Caco-2 (cell line): ENCODE data around the gene RACK1. TPM values are rescaled to one million over a fixed set of nuclear protein-coding genes. Genes with fewer than 3 reads are reported as not detected.
A peak's percentile ranks its signal among the peaks of the same experiment; 100 is the strongest.
"Not testable (repeated sequence)": the region's sequence is repeated elsewhere in the genome, so short reads cannot be mapped to it uniquely, and the experiment has no call there.

Source experiments
- BruUV-seq: library from RNA; stranded (reverse); fragments of 400-500 nt; replicated peaks from 2 replicates; lab custom pipeline; 2021; lab: Mats Ljungman, UMichigan
- CTCF ChIA-PET: fragments of 300-600 bp; sonication (Branson Sonifier 250); formaldehyde crosslinking; loops from one replicate; lab custom pipeline; 2022; ENCODE audit warnings: antibody characterized with exemption; lab: Charles Lee
- POLR2A ChIA-PET: fragments of 300-600 bp; sonication (Branson Sonifier 250); formaldehyde crosslinking; loops from one replicate; lab custom pipeline; 2022; ENCODE audit warnings: antibody characterized with exemption; lab: Charles Lee
- DNase-seq, 2 experiments: peaks; one replicate each; pipeline versions ENCODE4 v3.0.0 to v3.0.0-alpha.2; 2020 to 2022
- H3K27me3 ChIP-seq: replicated peaks from 2 replicates; pipeline ENCODE4 v1.6.0; 2011; ENCODE audit warnings: low read length; ENCODE audit not compliant: control insufficient read depth, insufficient read depth
- H3K36me3 ChIP-seq: 2 replicates; pipeline ENCODE4 v1.5.1; 2011; ENCODE audit warnings: low read length; ENCODE audit not compliant: control insufficient read depth, insufficient read depth
- H3K4me1 ChIP-seq: fragments of 250-450 bp; sonication (Bioruptor Pico); 2 replicates; pipeline ENCODE4 v1.5.1; 2020; ENCODE audit warnings: mild to moderate bottlenecking
- H3K4me3 ChIP-seq: 2 replicates; pipeline ENCODE4 v1.5.1; 2011; ENCODE audit warnings: low read depth, mild to moderate bottlenecking, control low read depth, low read length
- H3K9me3 ChIP-seq: fragments of 250-450 bp; sonication (Bioruptor Pico); 2 replicates; pipeline ENCODE4 v1.5.1; 2020; ENCODE audit warnings: mild to moderate bottlenecking, moderate library complexity
- H3K27ac Mint-ChIP-seq: one replicate; pipeline ENCODE4 v1.8.0; 2022; ENCODE audit warnings: mixed read lengths; ENCODE audit not compliant: unreplicated experiment
- H3K27me3 Mint-ChIP-seq: one replicate; pipeline ENCODE4 v1.8.0; 2022; ENCODE audit warnings: mixed read lengths; ENCODE audit not compliant: insufficient read depth, unreplicated experiment
- H3K36me3 Mint-ChIP-seq: one replicate; pipeline ENCODE4 v1.8.0; 2022; ENCODE audit warnings: mild to moderate bottlenecking, mixed read lengths; ENCODE audit not compliant: insufficient read depth, unreplicated experiment
- H3K4me1 Mint-ChIP-seq: one replicate; pipeline ENCODE4 v1.8.0; 2022; ENCODE audit warnings: low read depth, mixed read lengths; ENCODE audit not compliant: unreplicated experiment
- H3K4me3 Mint-ChIP-seq: one replicate; pipeline ENCODE4 v1.8.0; 2022; ENCODE audit warnings: mild to moderate bottlenecking, moderate library complexity, mixed read lengths; ENCODE audit not compliant: unreplicated experiment
- H3K9me3 Mint-ChIP-seq: one replicate; pipeline ENCODE4 v1.8.0; 2022; ENCODE audit warnings: mixed read lengths; ENCODE audit not compliant: unreplicated experiment
- intact Hi-C: fragments of 100-400 bp; cut with micrococcal nuclease; formaldehyde crosslinking; loops from one replicate; pipeline ENCODE4 v1.10.0; 2022; ENCODE audit not compliant: unreplicated experiment
- total RNA-seq: library from RNA; stranded (reverse); gene quantifications from 2 replicates; pipeline ENCODE4 v1.2.3, GENCODE V29; 2022
- TF ChIP-seq, protein P1 (sequence below), 2 experiments: fragments of 200-600 bp in 1 of 2; IDR thresholded peaks; 1 replicate in 1 of 2; 2 replicates in 1 of 2; pipeline versions ENCODE4 v1.5.1 to v1.8.0; 2011 to 2022; ENCODE audit warnings: antibody characterized with exemption in 1 of 2, control low read depth in 1 of 2, inconsistent platforms in 1 of 2, low read depth in 1 of 2, low read length in 1 of 2, mild to moderate bottlenecking in 1 of 2, moderate library complexity in 1 of 2; ENCODE audit not compliant: insufficient read depth in 1 of 2, severe bottlenecking in 1 of 2, unreplicated experiment in 1 of 2

RACK1 gene
- total RNA-seq, 1 experiment from 2014 or later = 2,098 TPM

DNA sequence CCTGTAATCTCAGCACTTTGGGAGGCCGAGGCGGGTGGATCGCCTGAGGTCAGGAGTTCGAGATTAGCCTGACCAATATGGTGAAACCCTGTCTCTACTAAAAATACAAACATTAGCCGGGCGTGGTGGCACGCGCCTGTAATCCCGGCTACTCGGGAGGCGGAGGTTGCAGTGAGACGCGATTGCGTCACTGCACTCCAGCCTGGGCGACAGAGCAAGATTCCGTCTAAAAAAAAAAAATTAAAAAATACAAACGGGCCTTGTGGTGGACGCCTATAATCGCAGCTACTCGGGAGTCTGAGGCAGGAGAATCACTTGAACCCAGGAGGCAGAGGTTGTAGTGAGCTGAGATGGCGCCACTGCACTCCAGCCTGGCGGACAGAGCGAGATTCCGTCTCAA, 34.7 kb downstream of the RACK1 start:
- intact Hi-C loops, H3K27me3 ChIP-seq, H3K9me3 ChIP-seq, H3K36me3 ChIP-seq, DNase-seq, H3K4me3 ChIP-seq, H3K9me3 Mint-ChIP-seq, H3K4me3 Mint-ChIP-seq, POLR2A ChIA-PET, H3K4me1 ChIP-seq, H3K27ac Mint-ChIP-seq, BruUV-seq, CTCF ChIA-PET: not testable (repeated sequence)
- Mint-ChIP-seq H3K4me1 (peaks cover 28% of the 10 kb centered on the region), H3K36me3 (peaks cover 33% of the 10 kb centered on the region), H3K27me3 (peaks cover 20% of the 10 kb centered on the region)

DNA sequence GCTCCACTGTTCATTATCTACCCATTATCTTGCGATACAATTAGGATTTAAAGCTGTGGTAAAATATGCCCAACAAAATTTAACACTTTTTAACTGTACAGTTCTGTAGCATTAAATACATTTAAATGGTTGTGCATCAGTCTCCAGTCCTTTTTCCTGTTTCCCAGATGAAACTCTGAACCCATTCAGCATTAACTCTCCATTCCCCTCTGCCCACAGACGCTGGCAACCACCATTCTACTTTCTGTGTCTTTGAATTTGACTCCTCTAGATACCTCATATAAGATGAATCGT, 35.8 kb downstream of the RACK1 start:
- Mint-ChIP-seq H3K4me3 (peak overlapping the region; percentile 82), H3K27me3 (peaks cover 16% of the 10 kb centered on the region), H3K9me3 (no peaks in the 10 kb centered on the region), H3K36me3 (peaks cover 35% of the 10 kb centered on the region), H3K27ac (peak overlapping the region; percentile 91), H3K4me1 (peaks cover 28% of the 10 kb centered on the region)
- H3K4me1 ChIP-seq = no peaks in the 10 kb centered on the region
- intact Hi-C loops = loop anchor here (1.0 kb wide), 2 partner anchors 10 to 15 kb away; partner anchors contain the start of gene TRIM41
- ChIA-PET CTCF (interaction anchor here (0.8 to 3.3 kb wide), 4 partner anchors 10 to 35 kb away, joined by 4 to 12 read pairs (median 5); no protein-coding TSS in a partner anchor), POLR2A (interaction anchor here (0.6 to 1.5 kb wide), 5 partner anchors 16 to 170 kb away, joined by 3 to 15 read pairs (median 6); partner anchors contain the start of gene TRIM41)
- H3K9me3 ChIP-seq = no peaks in the 10 kb centered on the region
- no peak for DNase-seq
- TF ChIP-seq, protein P1, sequence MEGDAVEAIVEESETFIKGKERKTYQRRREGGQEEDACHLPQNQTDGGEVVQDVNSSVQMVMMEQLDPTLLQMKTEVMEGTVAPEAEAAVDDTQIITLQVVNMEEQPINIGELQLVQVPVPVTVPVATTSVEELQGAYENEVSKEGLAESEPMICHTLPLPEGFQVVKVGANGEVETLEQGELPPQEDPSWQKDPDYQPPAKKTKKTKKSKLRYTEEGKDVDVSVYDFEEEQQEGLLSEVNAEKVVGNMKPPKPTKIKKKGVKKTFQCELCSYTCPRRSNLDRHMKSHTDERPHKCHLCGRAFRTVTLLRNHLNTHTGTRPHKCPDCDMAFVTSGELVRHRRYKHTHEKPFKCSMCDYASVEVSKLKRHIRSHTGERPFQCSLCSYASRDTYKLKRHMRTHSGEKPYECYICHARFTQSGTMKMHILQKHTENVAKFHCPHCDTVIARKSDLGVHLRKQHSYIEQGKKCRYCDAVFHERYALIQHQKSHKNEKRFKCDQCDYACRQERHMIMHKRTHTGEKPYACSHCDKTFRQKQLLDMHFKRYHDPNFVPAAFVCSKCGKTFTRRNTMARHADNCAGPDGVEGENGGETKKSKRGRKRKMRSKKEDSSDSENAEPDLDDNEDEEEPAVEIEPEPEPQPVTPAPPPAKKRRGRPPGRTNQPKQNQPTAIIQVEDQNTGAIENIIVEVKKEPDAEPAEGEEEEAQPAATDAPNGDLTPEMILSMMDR (IDR thresholded peaks at IDR 0.05; ENCODE audit: insufficient read depth in 1 of 2, low read depth in 1 of 2, low read length in 1 of 2, severe bottlenecking in 1 of 2, unreplicated experiment in 1 of 2) = no peak
- H3K27me3 ChIP-seq = no peaks in the 10 kb centered on the region
- H3K36me3 ChIP-seq = no peaks in the 10 kb centered on the region
- peak overlapping the region; percentile 3; the same call in 1 of the 2 replicates for H3K4me3 ChIP-seq
- no TSS peak for BruUV-seq

DNA sequence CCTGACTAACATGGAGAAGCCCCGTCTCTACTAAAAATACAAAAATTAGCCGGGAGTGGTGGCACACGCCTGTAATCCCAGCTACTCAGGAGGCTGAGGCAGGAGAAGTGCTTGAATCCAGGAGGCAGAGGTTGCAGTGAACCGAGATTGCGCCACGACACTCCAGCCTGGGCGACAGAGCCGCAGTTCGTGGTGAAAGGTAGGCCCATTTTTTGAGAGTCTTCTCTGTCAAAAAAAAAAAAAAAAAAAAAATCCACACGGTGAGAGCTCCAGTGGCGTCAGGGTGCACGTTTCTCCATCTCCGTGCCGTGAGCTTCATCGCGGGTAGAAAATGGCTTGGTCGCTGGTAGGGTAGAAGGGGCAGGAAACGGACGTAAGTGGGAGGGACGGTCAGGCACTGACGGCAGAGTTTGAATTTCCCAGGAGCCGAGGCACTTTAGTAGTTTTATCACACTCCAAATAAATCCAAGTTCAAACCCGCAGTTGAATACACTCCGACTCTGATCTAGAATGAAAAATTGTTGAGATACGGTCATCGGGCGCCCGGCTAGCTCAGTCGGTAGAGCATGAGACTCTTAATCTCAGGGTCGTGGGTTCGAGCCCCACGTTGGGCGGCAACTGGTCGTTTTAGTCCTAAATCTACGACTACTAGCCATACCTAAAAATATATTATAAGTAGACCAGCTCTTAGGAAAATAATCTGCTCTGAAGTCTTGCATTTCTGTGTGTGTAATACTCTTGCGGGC, 36.3 kb downstream of the RACK1 start:
- ChIA-PET POLR2A (interaction anchor here (0.6 to 1.5 kb wide), 8 partner anchors 16 to 170 kb away, joined by 3 to 15 read pairs (median 6); partner anchors contain the start of gene TRIM41), CTCF (interaction anchor here (0.6 to 3.3 kb wide), 5 partner anchors 10 to 45 kb away, joined by 3 to 12 read pairs (median 5); no protein-coding TSS in a partner anchor)
- Mint-ChIP-seq H3K9me3 (no peaks in the 10 kb centered on the region), H3K36me3 (peaks cover 35% of the 10 kb centered on the region), H3K27ac (peak overlapping the region; percentile 91), H3K4me1 (peaks cover 28% of the 10 kb centered on the region), H3K27me3 (peaks cover 15% of the 10 kb centered on the region), H3K4me3 (peak overlapping the region; percentile 82)
- Histone ChIP-seq H3K9me3 (no peaks in the 10 kb centered on the region), H3K27me3 (no peaks in the 10 kb centered on the region), H3K36me3 (no peaks in the 10 kb centered on the region), H3K4me1 (no peaks in the 10 kb centered on the region), H3K4me3 (peak overlapping the region; percentile 50)
- BruUV-seq = no TSS peak
- TF ChIP-seq, protein P1 (IDR thresholded peaks at IDR 0.05; ENCODE audit: insufficient read depth in 1 of 2, low read depth in 1 of 2, low read length in 1 of 2, severe bottlenecking in 1 of 2, unreplicated experiment in 1 of 2) = no peak
- intact Hi-C loops = loop anchor here (1.0 kb wide), 2 partner anchors 11 to 16 kb away; partner anchors contain the start of gene TRIM41
- peak; percentile 87 to 88 for DNase-seq
